ENCODE results near the gene WDR18. TPM values are rescaled to one million over a fixed set of nuclear protein-coding genes. Genes with fewer than 3 reads are reported as not detected.
A peak's percentile ranks its signal among the peaks of the same experiment; 100 is the strongest.

WDR18 gene
- total and polyA plus RNA-seq, 2 of the 8 experiments (the other 6 are each of a cell fraction or from before 2014, with no cell fraction given), result 87.7 to 177 TPM

DNA sequence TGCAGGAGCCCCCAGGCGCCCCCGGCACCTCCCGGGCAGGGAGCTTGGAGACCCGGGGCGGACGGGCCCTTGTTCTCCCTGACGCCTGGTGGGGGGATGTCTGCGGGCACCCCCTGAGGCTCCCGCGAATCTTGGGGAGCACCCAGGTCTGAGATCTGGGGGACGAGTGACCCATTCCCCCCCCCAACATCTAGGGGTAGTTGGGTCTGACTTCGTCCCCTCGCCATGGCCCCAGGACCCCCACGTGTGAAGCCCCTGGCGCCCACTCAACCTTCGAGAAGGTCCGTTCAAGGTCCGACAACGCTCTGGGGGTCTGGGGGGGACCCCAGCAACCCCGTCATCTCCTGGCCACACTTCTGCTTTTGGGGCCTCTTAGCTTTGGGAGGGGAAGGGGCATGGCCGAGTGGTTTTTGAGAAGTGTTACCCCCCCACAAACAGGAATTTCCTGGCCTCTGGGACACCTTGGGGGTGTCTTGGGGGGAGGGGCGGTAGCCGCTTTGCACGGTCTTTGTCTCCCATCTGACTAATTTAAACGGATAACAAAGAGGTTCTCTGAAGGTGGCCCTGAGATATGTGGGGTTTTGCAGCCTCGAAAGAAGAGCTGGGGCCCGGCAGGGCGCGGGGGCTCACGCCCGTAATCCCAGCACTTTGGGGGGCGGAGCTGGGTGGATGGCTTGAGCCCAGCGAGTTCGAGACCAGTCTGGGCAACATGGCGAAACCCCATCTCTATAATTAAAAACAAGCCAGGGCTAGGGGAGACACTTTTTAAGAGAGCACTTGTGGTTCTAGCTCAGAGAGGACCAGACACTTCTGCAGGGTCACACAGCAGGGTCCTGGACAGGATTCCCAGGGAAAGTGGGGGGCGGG is 42.9 kb downstream of the WDR18 start (continued):
- TF ChIP-seq, protein P1, sequence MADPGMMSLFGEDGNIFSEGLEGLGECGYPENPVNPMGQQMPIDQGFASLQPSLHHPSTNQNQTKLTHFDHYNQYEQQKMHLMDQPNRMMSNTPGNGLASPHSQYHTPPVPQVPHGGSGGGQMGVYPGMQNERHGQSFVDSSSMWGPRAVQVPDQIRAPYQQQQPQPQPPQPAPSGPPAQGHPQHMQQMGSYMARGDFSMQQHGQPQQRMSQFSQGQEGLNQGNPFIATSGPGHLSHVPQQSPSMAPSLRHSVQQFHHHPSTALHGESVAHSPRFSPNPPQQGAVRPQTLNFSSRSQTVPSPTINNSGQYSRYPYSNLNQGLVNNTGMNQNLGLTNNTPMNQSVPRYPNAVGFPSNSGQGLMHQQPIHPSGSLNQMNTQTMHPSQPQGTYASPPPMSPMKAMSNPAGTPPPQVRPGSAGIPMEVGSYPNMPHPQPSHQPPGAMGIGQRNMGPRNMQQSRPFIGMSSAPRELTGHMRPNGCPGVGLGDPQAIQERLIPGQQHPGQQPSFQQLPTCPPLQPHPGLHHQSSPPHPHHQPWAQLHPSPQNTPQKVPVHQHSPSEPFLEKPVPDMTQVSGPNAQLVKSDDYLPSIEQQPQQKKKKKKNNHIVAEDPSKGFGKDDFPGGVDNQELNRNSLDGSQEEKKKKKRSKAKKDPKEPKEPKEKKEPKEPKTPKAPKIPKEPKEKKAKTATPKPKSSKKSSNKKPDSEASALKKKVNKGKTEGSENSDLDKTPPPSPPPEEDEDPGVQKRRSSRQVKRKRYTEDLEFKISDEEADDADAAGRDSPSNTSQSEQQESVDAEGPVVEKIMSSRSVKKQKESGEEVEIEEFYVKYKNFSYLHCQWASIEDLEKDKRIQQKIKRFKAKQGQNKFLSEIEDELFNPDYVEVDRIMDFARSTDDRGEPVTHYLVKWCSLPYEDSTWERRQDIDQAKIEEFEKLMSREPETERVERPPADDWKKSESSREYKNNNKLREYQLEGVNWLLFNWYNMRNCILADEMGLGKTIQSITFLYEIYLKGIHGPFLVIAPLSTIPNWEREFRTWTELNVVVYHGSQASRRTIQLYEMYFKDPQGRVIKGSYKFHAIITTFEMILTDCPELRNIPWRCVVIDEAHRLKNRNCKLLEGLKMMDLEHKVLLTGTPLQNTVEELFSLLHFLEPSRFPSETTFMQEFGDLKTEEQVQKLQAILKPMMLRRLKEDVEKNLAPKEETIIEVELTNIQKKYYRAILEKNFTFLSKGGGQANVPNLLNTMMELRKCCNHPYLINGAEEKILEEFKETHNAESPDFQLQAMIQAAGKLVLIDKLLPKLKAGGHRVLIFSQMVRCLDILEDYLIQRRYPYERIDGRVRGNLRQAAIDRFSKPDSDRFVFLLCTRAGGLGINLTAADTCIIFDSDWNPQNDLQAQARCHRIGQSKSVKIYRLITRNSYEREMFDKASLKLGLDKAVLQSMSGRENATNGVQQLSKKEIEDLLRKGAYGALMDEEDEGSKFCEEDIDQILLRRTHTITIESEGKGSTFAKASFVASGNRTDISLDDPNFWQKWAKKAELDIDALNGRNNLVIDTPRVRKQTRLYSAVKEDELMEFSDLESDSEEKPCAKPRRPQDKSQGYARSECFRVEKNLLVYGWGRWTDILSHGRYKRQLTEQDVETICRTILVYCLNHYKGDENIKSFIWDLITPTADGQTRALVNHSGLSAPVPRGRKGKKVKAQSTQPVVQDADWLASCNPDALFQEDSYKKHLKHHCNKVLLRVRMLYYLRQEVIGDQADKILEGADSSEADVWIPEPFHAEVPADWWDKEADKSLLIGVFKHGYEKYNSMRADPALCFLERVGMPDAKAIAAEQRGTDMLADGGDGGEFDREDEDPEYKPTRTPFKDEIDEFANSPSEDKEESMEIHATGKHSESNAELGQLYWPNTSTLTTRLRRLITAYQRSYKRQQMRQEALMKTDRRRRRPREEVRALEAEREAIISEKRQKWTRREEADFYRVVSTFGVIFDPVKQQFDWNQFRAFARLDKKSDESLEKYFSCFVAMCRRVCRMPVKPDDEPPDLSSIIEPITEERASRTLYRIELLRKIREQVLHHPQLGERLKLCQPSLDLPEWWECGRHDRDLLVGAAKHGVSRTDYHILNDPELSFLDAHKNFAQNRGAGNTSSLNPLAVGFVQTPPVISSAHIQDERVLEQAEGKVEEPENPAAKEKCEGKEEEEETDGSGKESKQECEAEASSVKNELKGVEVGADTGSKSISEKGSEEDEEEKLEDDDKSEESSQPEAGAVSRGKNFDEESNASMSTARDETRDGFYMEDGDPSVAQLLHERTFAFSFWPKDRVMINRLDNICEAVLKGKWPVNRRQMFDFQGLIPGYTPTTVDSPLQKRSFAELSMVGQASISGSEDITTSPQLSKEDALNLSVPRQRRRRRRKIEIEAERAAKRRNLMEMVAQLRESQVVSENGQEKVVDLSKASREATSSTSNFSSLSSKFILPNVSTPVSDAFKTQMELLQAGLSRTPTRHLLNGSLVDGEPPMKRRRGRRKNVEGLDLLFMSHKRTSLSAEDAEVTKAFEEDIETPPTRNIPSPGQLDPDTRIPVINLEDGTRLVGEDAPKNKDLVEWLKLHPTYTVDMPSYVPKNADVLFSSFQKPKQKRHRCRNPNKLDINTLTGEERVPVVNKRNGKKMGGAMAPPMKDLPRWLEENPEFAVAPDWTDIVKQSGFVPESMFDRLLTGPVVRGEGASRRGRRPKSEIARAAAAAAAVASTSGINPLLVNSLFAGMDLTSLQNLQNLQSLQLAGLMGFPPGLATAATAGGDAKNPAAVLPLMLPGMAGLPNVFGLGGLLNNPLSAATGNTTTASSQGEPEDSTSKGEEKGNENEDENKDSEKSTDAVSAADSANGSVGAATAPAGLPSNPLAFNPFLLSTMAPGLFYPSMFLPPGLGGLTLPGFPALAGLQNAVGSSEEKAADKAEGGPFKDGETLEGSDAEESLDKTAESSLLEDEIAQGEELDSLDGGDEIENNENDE (IDR thresholded peaks at IDR 0.05; ENCODE audit: insufficient replicate concordance, low read length), result peak; percentile 49

All from H1 (cell line).